ENCODE data around the gene LSM10. TPM values are rescaled to one million over a fixed set of nuclear protein-coding genes. Genes with fewer than 3 reads are reported as not detected.

LSM10 gene
- total and polyA plus RNA-seq, 2 of the 4 experiments (the other 2 are of a cell fraction), result 11.7 to 78.9 TPM

GRCh38 chr1:36355811-36356210 is 41.9 kb downstream of the LSM10 start:
- Histone ChIP-seq H3K18ac (ENCODE audit: low read depth, low read length) (no peak overlapping the region), H2BK15ac (ENCODE audit: low read depth, low read length) (no peak overlapping the region), H2AK5ac (ENCODE audit: low read depth, low read length) (no peak overlapping the region), H3K9me1 (ENCODE audit: insufficient read depth, low read length) (peaks cover 38% of the 10 kb centered on the region), H3K27me3 (ENCODE audit: control insufficient read depth, insufficient read depth, low read length) (no peaks in the 10 kb centered on the region), H2AFZ (replicated peaks; ENCODE audit: low read length, poor library complexity) (no peak overlapping the region), H4K5ac (ENCODE audit: low read depth, low read length) (no peak overlapping the region), H4K20me1 (ENCODE audit: insufficient read depth, low read length) (0 out of 2 replicates have a peak, but pooled peaks cover 4% of the 10 kb centered on the region), H2BK5ac (ENCODE audit: low read depth, low read length, poor library complexity, severe bottlenecking) (no peak overlapping the region), H3K4me1 (ENCODE audit: control insufficient read depth, insufficient read depth, low read length) (peaks cover 32% of the 10 kb centered on the region), H3K4me2 (ENCODE audit: low read depth, low read length) (no peak overlapping the region), H3K23ac (ENCODE audit: low read depth, low read length) (no peak overlapping the region), H4K91ac (ENCODE audit: insufficient read depth, low read depth, low read length) (no peak overlapping the region), H3K36me3 (ENCODE audit: control insufficient read depth, insufficient read depth, low read length) (peaks cover 46% of the 10 kb centered on the region), H2BK120ac (ENCODE audit: low read depth, low read length) (no peak overlapping the region), H3K4ac (ENCODE audit: low read depth, low read length) (no peak overlapping the region), H3K9me3 (ENCODE audit: control insufficient read depth, insufficient read depth, low read length) (no peaks in the 10 kb centered on the region), H3K56ac (ENCODE audit: extremely low read depth, insufficient read depth, low read length) (no peak overlapping the region), H2AK9ac (replicated peaks; ENCODE audit: low read depth, low read length, poor library complexity) (no peak overlapping the region), H3K9ac (ENCODE audit: low read depth, low read length) (no peak overlapping the region), H3K14ac (replicated peaks; ENCODE audit: low read depth, low read length) (no peak overlapping the region), H4K8ac (ENCODE audit: low read depth in 2 of 2, low read length in 2 of 2) (0 out of 4 replicates have a peak overlapping the region, but pooled peaks of 1 of the 2 experiments have one; percentile 4), H3K27ac (ENCODE audit: insufficient read depth, low read length) (no peak overlapping the region), H3K4me3 (ENCODE audit: insufficient read depth, low read depth, low read length) (no peak overlapping the region), H2BK20ac (ENCODE audit: low read depth, low read length) (no peak overlapping the region), H3K79me1 (ENCODE audit: low read depth in 1 of 2, low read length in 2 of 2) (peaks cover 22 to 76% of the 10 kb centered on the region in 2 experiments)
- BruUV-seq (replicated peaks), result no TSS peak
- intact Hi-C loops (cut with micrococcal nuclease), result no loop called here
- ChIA-PET POLR2A (ENCODE audit: unreplicated experiment) (no interaction called here), CTCF (no interaction called here)
- WGBS, 2 experiments (ENCODE audit: extremely low coverage in 2 of 2, insufficient read length in 1 of 2), result no CpG with 5 or more reads among the region's 4 CpGs
- ATAC-seq (ENCODE audit: low read depth), result no peak
- in situ Hi-C loops (cut with MboI; ENCODE audit: low sequenced_read_pairs), result no loop called here
- no peak for TF ChIP-seq CHD1 (IDR thresholded peaks at IDR 0.05; ENCODE audit: low read depth, low read length)
- TF ChIP-seq FOS (IDR thresholded peaks at IDR 0.05; ENCODE audit: low read depth, low read length), result no peak
- no peak for TF ChIP-seq RAD21 (IDR thresholded peaks at IDR 0.05; ENCODE audit: low read length)
- dilution Hi-C loops (cut with HindIII; ENCODE audit: low sequenced_read_pairs, unreplicated experiment), result no loop called here
- DNase-seq, result no peak
